GM18526 (cell line): ENCODE results near the gene ST6GAL1.

ENCODE experiments used
- POLR2A ChIP-seq: IDR thresholded peaks from 3 replicates; pipeline ENCODE4 v1.6.1; 2011; ENCODE audit not compliant: insufficient read length; ENCODE audit errors: extremely low read depth

The ST6GAL1 gene

DNA sequence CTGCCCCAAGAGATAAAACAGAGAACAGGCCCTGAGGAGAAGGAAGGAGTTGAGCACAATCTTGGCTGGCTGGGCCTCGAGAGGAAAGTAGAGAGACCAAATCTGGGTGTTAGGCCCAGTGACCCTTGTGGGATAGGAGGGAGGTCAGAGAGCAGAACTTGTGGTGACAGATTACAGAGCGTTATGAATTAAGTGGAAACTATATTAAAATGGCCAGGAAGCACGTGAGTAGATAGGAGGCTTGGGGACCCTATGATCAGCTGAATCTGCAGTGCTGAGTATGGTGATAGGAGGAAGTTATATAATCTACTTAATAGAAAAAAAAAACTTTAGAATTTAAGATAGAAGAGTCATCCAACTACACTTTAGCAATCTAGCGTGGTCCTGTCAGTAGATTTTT is 30.0 kb downstream of the ST6GAL1 start:
- no peak for TF ChIP-seq POLR2A

DNA sequence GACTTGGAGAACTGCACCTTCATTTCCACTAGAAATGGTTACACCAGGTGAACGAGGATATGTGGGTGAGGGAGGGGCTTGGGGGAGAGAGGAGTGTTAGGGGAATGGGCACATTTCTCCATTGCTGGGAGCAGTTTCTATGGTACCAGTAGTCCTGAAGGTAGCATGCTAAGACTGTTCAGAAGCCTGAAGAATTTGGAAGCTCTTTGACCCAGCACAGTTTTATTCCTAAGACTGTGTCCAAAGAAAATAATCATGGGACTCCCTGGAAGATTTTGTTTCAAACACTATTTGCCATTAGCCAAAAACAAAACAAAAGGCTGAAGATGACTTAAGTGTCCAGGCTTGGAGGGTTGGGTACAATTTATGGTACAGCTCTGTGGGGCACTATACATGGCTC is 32.1 kb downstream of the ST6GAL1 start:
- no peak for TF ChIP-seq POLR2A

DNA sequence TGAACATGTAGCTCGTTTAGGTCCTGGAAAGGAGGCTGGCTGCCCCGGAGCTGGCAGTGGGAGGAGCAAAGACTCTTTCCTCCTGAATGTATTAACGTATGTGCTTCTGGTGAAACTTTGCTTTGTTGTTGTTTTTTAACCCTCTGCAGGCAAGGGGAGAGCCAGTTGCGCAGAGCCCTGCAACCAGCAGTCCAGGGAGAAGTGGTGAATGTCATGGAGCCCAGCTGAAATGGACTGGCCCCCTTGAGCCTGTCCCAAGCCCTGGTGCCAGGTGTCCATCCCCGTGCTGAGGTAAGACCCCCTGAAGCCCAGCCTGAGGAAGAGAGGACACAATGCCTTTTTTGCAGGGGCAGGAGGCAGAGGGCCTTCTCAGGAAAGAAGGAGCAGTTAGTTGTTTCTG is 33.3 kb downstream of the ST6GAL1 start:
- TF ChIP-seq POLR2A, result no peak

DNA sequence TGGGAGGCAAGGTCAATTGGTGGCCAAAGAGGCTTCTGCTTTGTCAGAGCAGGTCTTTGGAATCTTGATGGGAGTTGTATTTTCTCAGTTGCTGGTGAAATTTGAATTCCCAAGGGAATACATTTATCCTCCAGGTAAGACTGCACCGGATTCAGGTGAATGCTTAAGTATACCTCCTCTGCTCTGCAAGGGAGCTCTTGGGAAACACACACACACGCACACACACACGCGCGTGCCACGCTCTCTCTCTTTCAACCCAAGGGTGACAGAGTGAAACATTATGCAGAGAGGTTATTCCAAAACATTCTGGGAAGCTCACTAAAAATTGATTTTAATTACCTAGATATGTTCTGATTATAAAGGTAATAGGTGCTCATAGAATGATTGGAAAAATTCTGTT is 33.7 kb downstream of the ST6GAL1 start:
- no peak for TF ChIP-seq POLR2A

DNA sequence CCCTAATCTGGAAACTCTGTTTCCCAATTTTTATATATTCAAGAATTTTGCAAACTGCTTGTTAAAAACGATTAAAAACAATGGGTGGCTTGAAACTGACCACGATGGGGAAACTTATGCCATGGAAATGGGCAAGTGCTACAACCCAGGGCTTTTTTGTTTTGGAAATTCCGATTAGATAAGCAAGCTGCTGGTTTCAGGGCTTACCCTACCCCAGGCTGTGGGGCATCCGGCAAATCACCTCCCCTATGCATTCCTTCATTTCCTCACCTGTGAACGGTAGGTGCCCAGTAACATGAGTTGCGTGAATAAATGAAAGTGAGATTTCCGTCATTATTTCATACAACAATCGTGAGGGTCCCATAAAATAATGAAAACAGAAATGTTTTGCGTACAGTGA is 34.3 kb downstream of the ST6GAL1 start:
- TF ChIP-seq POLR2A, result no peak

DNA sequence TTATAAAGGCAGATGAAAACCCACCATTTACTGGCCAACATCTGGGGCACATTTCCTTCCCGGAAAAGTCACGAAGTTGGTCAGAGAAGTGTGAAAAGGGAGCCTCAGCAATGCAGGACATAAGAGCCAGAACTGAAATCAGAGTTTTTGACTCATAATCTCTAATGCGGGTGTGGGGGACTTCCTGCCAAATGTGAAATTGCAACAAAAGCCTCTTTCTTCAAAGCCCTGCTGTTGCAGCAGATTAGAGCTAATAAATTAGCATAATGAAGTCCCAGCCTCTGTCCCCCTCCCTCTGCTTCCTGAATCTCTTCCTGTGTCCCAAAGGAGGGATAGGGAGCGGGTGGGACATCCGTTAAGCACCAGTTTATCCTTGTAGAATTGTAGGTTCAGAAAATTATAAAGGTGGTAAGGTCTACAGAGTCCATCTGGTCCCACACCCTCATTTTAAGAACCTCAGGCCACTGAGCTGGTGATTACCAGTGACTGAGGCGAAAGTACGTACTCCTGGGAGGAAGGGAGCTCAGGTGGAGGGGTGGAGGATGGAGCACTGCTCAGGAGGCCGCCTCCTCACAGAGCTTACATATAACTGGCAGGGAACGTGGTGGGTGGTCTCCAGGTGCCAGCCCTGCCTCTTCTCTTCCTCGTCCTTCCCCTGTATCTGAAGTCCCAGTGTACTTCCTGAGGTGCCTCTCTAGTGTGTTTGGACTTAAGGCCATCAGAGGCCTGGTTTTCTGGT is 35.0 kb downstream of the ST6GAL1 start:
- TF ChIP-seq POLR2A, result no peak

DNA sequence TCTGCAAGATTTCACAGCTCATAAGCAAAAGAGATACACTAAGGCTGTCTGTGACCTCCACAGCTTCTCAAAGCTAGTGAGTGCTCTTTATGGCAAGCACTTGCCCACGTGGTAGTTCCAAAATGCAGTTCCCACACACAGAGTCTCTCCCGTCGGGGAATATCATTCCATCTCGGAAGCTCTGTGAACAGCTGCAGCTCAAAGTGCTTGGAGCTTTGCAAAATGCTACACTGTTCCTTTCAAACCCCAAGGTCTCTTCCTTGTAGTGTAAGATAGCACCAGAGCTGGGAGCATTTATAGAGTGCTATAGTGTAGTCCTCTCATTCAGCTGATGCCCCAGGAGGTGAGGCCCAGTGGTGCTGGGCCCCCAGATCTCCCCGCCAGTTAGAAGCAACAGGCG is 36.1 kb downstream of the ST6GAL1 start:
- no peak for TF ChIP-seq POLR2A

DNA sequence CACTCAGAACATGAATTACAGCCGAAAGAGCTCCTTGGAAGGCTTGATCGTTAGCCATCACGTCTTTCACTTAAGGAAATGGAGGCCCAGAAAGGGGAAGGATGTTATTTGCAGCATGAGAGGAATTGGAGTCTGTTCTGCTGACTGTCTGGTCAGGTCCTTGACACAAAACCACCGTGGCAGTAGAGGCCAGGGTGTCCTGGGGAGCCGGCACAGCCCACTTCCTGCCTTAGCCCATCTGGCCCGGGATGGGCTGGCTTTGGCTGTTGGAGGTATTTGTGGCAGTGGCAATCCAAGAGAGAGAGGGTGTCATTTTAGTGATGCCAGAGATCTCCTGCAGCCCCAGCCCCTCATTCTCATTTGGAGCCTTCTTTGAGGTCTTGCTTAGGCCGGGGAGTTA is 37.4 kb downstream of the ST6GAL1 start:
- TF ChIP-seq POLR2A, result no peak

DNA sequence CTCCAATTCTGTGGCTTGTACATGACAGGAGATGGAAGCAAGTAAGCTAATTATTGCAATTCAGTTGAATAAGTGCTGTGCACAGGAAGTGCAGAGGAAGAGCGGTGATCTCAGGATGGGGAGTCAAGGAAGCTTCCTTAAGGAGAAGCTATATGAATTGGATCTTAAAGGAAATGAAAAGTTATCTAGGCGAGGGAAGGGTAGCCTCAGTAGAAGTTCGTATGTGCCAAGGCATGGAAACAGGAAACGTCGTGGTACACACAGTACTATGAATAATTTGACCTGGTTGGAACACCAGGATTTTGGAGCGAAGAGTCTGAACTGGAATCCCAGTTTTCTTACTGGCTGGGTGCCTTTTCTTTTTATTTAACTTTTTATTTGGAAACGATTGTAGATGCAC is 39.3 kb downstream of the ST6GAL1 start:
- no peak for TF ChIP-seq POLR2A

DNA sequence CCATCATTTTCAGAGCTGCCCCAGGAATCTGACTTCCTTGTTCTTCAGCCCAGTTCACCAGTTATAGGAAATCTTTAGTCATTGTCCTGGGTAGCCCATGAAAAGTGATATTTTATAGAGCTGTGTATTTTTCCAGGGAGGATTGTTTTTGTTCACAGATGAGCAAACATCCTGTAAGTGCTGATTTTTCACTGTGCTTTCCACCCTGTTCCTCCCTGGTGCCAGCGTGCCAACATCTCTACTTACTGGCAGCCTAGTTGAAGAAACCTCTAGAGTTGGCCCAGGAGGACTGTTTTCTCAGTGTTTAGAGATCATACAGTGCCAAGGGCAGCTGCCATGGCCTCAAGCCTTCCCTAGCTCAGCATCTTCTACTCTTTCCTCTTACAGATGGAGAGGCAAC is 41.3 kb downstream of the ST6GAL1 start:
- no peak for TF ChIP-seq POLR2A

DNA sequence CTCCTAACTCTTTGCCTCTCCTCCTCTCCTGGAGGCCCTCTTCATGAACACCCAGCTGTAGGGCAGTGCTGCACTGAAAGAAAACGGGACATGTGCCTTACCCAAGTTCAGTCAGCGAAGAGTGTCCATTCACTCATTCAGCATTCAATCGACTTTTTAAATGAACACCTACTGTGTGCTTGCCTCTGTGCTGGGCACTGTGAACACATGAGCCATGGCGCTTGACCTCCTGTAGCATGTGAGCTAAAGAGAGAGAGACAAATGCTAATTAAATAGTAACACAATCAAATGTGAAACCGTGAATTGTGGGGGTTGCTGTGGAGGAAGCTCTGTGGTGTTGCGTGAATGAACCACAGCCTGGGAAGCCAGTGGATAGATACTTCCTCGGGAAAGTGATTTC is 43.4 kb downstream of the ST6GAL1 start:
- no peak for TF ChIP-seq POLR2A

DNA sequence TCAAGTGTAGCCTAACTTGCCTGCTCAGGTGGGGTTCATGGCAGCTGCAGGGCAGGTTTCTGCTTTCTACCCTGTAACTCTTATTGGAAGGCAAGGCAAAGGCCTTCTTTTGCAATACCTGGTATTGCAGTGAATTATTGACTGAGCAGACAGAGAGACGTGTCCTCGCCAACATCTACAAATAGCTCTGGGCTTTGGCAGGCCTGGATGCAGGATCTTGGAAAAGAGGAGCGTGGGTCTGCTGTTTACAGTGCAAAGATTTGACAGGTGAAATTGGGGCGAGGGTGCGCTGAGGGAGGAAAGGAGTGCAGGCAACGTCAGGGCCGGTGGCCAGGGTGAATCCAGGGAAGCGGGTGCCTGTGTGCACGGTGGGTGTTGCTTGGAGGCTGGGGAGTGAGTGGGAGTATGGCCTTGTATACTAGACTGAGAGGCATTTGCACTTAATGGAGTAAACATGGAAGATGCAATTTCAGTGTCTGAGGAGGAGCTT is 44.5 kb downstream of the ST6GAL1 start:
- TF ChIP-seq POLR2A, result no peak

DNA sequence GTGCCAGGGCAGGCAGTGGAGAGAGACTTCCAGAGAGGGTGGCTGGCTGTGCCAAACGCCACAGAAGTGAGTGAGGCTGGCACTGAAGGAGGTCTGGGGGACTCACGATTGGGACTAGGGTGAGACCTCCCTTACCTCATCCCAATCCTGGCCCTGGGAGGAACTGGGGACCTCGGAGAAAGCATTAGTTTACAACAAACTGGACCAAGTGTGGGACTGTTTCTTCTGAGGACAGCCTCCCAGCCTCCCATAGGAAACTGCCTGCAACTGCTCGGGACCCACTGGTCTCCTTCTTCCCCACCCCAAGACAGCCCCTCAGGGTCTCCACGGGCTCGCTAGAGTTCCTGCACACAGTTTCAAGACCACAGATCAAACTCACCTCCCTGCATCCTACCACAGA is 45.4 kb downstream of the ST6GAL1 start:
- TF ChIP-seq POLR2A, result no peak

DNA sequence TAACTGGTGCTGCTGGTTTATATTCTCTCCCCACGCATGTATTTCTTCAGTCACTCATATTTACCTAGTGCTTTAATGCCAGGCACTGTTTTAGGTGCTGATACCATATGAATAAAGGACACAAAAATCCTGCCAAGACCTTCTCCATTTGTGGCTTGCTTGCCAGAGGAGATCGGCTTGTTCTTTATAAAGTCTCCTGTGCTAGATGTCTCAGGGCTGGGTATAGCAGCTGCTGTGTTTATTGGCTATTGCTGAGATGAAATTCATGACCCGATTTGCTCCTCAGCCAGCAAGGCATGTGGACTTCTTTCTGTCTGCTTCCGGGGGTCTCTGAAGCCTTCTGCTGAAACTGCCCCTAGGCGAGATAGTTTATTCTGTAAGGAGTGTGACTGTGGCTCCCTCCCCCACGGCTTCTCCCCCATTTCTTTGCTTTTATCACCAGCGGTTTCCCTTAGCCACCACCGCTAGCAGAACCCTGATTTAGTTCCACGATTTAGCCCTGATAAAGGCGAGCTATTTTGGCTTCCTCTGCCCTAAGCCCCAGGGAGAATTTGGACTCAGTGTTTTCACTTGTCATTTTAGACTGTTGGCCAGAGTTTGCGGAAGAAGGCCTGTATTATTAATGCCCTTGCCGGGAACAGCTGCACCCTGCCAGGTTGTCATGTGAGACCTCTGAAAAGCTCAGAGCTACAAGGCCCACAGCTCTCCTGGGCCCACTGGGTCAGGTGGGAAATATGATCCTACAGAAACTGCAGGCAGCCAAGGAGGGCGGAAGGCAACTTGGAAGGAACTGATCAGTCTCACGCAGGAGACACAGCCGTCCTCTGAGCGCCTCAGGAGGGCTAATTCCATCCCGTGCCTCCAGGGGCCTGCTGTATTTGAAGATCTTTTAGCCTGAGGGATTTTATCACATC is 46.8 kb downstream of the ST6GAL1 start:
- no peak for TF ChIP-seq POLR2A

DNA sequence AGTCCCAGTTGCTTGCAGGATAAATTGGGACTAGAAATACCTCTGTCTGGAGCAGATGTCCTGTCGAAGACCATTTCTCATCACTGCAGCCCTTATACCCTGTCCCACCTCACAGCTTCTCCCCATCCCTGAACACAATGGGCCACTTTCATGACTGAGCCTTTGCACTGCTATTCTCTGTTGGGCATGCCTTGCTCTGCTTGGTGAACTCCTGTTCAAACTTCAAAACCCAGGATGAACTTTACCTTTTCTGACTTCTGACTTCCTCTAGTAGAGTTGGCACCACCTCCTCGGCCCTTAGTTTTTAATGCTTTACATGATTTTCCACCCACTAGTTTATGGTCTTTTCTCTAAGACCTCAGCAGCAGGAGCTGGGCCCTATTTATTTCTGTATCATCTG is 48.4 kb downstream of the ST6GAL1 start:
- TF ChIP-seq POLR2A, result no peak

DNA sequence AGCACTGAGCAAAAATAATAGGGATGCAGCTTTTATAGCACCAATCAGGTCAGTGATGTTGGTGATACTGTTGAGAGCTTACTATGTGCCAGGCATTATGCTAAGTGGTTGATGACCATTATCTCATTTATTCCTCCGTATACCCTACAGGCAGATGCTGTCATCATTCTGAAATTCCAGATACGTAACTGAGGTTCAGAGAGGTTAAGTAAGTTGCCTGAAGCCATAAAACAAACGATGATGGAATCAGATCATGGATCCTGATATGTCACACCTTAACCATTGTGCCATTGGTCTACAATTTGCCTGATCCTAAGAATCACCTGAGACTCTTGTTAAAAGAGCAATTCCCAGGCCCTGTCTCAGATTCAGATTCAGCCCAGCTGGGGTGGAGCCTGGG is 49.5 kb downstream of the ST6GAL1 start:
- no peak for TF ChIP-seq POLR2A
